Smooth muscle cell of bladder (primary cell): Measurements from ENCODE around the gene GMPPA. TPM values are rescaled to one million over a fixed set of nuclear protein-coding genes. Genes with fewer than 3 reads are reported as not detected.

Source experiments
- total RNA-seq: library from RNA; depleted of rRNA; stranded (reverse); fragments of >200 nt; gene quantifications from 2 replicates; pipeline ENCODE4 v1.2.3, GENCODE V29; 2014

The GMPPA gene
- total RNA-seq = 51.2 and 63.9 TPM in 2 replicates

GRCh38 chr2:219498280-219499057 is at the start of gene GMPPA:
Gene GMPPA, plus strand, starts transcription at chr2:219498891. Its CDS starts 1,085 bp downstream, at chr2:219499976.

DNA sequence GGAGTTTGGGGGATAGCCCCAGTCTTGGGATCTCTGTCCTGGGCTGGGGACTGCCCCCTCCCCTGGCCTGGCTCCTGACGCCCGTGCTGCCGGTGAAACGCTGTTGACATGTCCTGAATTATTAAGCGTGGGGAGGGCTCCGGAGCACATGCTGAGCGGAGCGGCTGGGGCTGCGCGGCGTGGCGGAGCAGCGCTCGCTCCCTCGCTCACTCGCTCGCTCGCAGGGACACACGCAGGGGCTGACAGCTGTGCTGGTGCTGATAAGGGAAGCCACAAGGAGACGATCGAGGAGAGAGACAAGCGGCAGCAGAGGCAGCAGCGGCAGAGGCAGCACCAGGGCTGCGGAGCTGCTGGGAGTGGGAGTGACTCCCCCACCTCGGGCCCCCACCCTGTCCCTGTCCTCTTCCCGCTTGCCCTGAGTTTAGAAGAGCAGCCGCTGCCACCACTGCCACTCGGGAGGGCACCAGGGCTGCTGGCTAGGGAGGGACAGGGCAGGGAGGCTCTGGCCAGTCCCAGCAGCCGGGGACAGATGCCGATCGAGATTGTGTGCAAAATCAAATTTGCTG is 15.6 kb downstream of the GMPPA start, which contains the start of gene ASIC4:
ASIC4 (plus strand) TSS at position 287 of the 566 bp plus-strand sequence; CDS start at position 530, 243 bp downstream.

GRCh38 chr2:219543596-219544358 is 45.1 kb downstream of the GMPPA start, which contains the start of the genes CHPF and TMEM198:
Gene CHPF, minus strand, starts transcription at chr2:219543809. Its CDS starts 271 bp downstream, at chr2:219543538.
Gene TMEM198, plus strand, starts transcription at chr2:219544028. Its CDS starts 700 bp downstream, at chr2:219544728.

Other genes starting within 250 kb of the GMPPA start
- gene TUBA4B, start 245.6 kb upstream of the GMPPA start, total RNA-seq = not detected in 2 replicates
- 7.0 and 12.0 TPM in 2 replicates for gene TUBA4A, start 245.0 kb upstream of the GMPPA start, total RNA-seq
- gene DNAJB2, start 219.5 kb upstream of the GMPPA start, total RNA-seq = 33.0 and 47.1 TPM in 2 replicates
- 6.4 and 57.0 TPM in 2 replicates for gene PTPRN, start 189.5 kb upstream of the GMPPA start, total RNA-seq
- not detected in 2 replicates for gene RESP18, start 166.1 kb upstream of the GMPPA start, total RNA-seq
- 106 and 116 TPM in 2 replicates for gene DNPEP, start 111.0 kb upstream of the GMPPA start, total RNA-seq
- 0.71 and 3.7 TPM in 2 replicates for gene DES, start 80.5 kb upstream of the GMPPA start, total RNA-seq
- gene SPEG, start 64.0 kb upstream of the GMPPA start, total RNA-seq = 3.7 and 9.8 TPM in 2 replicates
- gene ASIC4, start 15.6 kb downstream of the GMPPA start, total RNA-seq = under 0.01 and 0.37 TPM in 2 replicates
- 74.4 and 134 TPM in 2 replicates for gene CHPF, start 44.9 kb downstream of the GMPPA start, total RNA-seq
- gene TMEM198, start 45.1 kb downstream of the GMPPA start, total RNA-seq = 1.3 and 1.8 TPM in 2 replicates
- gene OBSL1, start 72.6 kb downstream of the GMPPA start, total RNA-seq = 37.8 and 56.8 TPM in 2 replicates
- gene INHA, start 73.4 kb downstream of the GMPPA start, total RNA-seq = 0.28 and 0.46 TPM in 2 replicates
- 11.4 and 17.0 TPM in 2 replicates for gene STK11IP, start 99.0 kb downstream of the GMPPA start, total RNA-seq
- 2.0 and 2.1 TPM in 2 replicates for gene SLC4A3, start 128.7 kb downstream of the GMPPA start, total RNA-seq